GM19397 (cell line): Measurements from ENCODE around the gene EBP.

Source experiments
- ATAC-seq: cut with Tn5 transposase; IDR thresholded peaks from one replicate; pipeline ENCODE4 v1.9.1; 2021; ENCODE audit warnings: mild to moderate bottlenecking, moderate library complexity; ENCODE audit not compliant: unreplicated experiment

Gene EBP

GRCh38 chrX:48521353-48522243, at the start of gene EBP:
Gene EBP (plus strand): TSS chrX:48521808. CDS start chrX:48523772, 1,964 bp downstream.
- peak; percentile 98 for ATAC-seq

- ATAC-seq: no peak
Measured at GRCh38 chrX:48472225-48472624, 49.4 kb upstream of the EBP start.

- ATAC-seq: no peak
Measured at GRCh38 chrX:48472851-48473703, 48.5 kb upstream of the EBP start.

GRCh38 chrX:48473704-48473990, 48.0 kb upstream of the EBP start:
- ATAC-seq: no peak

- no peak for ATAC-seq
Measured at GRCh38 chrX:48474127-48474526, 47.5 kb upstream of the EBP start.

GRCh38 chrX:48474581-48474980, 47.0 kb upstream of the EBP start:
- ATAC-seq: no peak

GRCh38 chrX:48475296-48475695, 46.3 kb upstream of the EBP start:
- ATAC-seq: no peak

- ATAC-seq: peak; percentile 91
Measured at GRCh38 chrX:48475774-48476577, 45.6 kb upstream of the EBP start, which contains the start of gene FTSJ1. Gene FTSJ1 (plus strand): TSS chrX:48476199. CDS start chrX:48478048, 1,849 bp downstream.

- no peak for ATAC-seq
Measured at GRCh38 chrX:48476919-48477318, 44.7 kb upstream of the EBP start.

GRCh38 chrX:48477960-48478755, 43.5 kb upstream of the EBP start:
- ATAC-seq: no peak

GRCh38 chrX:48478806-48479205, 42.8 kb upstream of the EBP start:
- ATAC-seq: no peak

GRCh38 chrX:48480142-48480541, 41.5 kb upstream of the EBP start:
- ATAC-seq: no peak

- no peak for ATAC-seq
Measured at GRCh38 chrX:48480583-48480982, 41.0 kb upstream of the EBP start.

GRCh38 chrX:48482526-48482925, 39.1 kb upstream of the EBP start:
- ATAC-seq: no peak

- no peak for ATAC-seq
Measured at GRCh38 chrX:48487362-48487798, 34.2 kb upstream of the EBP start.

GRCh38 chrX:48488034-48488433, 33.6 kb upstream of the EBP start:
- ATAC-seq: no peak

- no peak for ATAC-seq
Measured at GRCh38 chrX:48489296-48489695, 32.3 kb upstream of the EBP start.

- ATAC-seq: no peak
Measured at GRCh38 chrX:48489892-48490291, 31.7 kb upstream of the EBP start.

- ATAC-seq: no peak
Measured at GRCh38 chrX:48490661-48491060, 30.9 kb upstream of the EBP start.

GRCh38 chrX:48491809-48492208, 29.8 kb upstream of the EBP start:
- ATAC-seq: no peak
